Nephron progenitor cell (in vitro differentiated cells): Measurements from ENCODE around the gene APOBEC3G.
A peak's percentile ranks its signal among the peaks of the same experiment; 100 is the strongest.

Source experiments
- DNase-seq: peaks from one replicate; pipeline ENCODE4 v3.0.0; 2021
- H3K27ac Mint-ChIP-seq: 2 replicates; pipeline ENCODE4 v1.8.0; 2021; ENCODE audit warnings: mild to moderate bottlenecking, moderate library complexity, mixed read lengths
- H3K27me3 Mint-ChIP-seq: 2 replicates; pipeline ENCODE4 v1.8.0; 2021; ENCODE audit warnings: mild to moderate bottlenecking, low read depth, mixed read lengths; ENCODE audit not compliant: poor library complexity
- H3K36me3 Mint-ChIP-seq: 2 replicates; pipeline ENCODE4 v1.8.0; 2021; ENCODE audit warnings: low read depth, mixed read lengths
- H3K4me1 Mint-ChIP-seq: 2 replicates; pipeline ENCODE4 v1.8.0; 2021; ENCODE audit warnings: mixed read lengths
- H3K4me3 Mint-ChIP-seq: 2 replicates; pipeline ENCODE4 v1.8.0; 2021; ENCODE audit warnings: mild to moderate bottlenecking, moderate library complexity, mixed read lengths
- H3K9me3 Mint-ChIP-seq: 2 replicates; pipeline ENCODE4 v1.8.0; 2021; ENCODE audit warnings: mild to moderate bottlenecking, moderate library complexity, mixed read lengths
- TF ChIP-seq, protein P1 (sequence below): fragments of 200-600 bp; sonication (generic); IDR thresholded peaks from 2 replicates; pipeline ENCODE4 v1.5.0; 2021; ENCODE audit warnings: antibody characterized with exemption

Gene APOBEC3G

DNA sequence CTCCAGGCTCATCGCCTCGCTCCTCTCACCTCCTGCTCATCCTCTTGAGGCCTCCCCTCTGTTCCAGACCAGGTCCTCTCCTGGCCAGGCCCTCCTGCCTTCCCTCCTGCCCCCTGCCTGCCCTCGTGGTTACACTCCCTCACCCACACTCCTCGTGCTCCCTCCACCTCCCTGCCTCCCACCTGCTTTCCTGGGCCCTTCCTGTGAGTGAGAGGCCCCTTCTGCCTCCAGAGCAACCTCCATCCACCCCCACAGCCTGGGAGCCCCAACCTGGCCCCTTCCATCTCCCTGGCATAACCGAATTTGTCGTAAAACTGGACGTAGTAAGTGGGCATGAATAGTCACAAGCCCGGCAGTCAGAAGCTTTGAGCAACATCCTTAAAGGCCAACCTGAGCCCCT, 4.5 kb downstream of the APOBEC3G start:
- Mint-ChIP-seq H3K27ac (peak overlapping the region; percentile 43), H3K4me1 (peaks cover 65% of the 10 kb centered on the region), H3K36me3 (no peaks in the 10 kb centered on the region), H3K4me3 (no peak overlapping the region), H3K27me3 (peaks cover 4% of the 10 kb centered on the region), H3K9me3 (no peaks in the 10 kb centered on the region)
- DNase-seq, result no peak
- TF ChIP-seq, protein P1, sequence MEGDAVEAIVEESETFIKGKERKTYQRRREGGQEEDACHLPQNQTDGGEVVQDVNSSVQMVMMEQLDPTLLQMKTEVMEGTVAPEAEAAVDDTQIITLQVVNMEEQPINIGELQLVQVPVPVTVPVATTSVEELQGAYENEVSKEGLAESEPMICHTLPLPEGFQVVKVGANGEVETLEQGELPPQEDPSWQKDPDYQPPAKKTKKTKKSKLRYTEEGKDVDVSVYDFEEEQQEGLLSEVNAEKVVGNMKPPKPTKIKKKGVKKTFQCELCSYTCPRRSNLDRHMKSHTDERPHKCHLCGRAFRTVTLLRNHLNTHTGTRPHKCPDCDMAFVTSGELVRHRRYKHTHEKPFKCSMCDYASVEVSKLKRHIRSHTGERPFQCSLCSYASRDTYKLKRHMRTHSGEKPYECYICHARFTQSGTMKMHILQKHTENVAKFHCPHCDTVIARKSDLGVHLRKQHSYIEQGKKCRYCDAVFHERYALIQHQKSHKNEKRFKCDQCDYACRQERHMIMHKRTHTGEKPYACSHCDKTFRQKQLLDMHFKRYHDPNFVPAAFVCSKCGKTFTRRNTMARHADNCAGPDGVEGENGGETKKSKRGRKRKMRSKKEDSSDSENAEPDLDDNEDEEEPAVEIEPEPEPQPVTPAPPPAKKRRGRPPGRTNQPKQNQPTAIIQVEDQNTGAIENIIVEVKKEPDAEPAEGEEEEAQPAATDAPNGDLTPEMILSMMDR, result no peak

DNA sequence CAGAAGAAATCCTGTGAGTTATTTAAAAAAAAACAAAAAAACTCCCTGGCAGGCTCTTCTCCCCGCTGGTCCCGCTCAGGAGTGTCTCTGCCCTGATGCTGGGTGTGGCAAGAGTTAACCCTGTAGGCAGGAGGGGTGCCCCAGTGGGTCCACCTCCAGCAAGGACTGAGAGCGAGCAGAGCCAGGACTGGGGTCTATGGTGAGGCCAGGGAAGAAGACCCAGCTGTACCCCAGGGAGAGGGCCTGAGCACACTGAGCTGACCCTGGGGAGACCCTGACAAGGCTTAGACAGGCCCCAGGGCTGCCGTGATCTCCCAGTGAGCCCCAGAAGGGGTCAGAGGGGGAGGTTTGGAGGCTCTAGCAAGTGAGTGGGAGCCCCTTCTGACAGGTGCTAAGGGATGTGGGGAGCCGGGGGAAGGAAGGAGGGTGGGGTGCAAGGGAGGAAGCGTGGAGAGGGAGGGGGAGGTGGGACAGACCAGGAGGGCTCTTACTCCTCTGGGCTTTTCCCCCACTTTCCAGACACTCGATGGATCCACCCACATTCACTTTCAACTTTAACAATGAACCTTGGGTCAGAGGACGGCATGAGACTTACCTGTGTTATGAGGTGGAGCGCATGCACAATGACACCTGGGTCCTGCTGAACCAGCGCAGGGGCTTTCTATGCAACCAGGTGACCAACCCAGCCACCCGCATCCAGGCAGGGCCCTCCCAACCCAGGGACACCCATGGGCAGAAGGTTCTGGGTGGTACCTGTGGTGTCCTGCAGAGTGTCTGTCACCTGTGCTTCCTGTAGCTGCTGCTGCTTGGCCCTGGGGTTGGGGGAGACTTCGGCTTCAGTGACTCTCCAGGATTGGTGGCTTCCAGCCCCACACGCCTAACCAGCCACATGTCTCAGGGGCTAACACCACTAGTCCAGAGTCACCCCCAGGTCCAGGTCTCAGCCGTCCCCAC, 6.4 kb downstream of the APOBEC3G start:
- Mint-ChIP-seq H3K36me3 (no peaks in the 10 kb centered on the region), H3K4me3 (no peak overlapping the region), H3K4me1 (peaks cover 67% of the 10 kb centered on the region), H3K9me3 (no peaks in the 10 kb centered on the region), H3K27ac (no peak overlapping the region), H3K27me3 (peaks cover 7% of the 10 kb centered on the region)
- DNase-seq, result no peak
- TF ChIP-seq, protein P1, result no peak

DNA sequence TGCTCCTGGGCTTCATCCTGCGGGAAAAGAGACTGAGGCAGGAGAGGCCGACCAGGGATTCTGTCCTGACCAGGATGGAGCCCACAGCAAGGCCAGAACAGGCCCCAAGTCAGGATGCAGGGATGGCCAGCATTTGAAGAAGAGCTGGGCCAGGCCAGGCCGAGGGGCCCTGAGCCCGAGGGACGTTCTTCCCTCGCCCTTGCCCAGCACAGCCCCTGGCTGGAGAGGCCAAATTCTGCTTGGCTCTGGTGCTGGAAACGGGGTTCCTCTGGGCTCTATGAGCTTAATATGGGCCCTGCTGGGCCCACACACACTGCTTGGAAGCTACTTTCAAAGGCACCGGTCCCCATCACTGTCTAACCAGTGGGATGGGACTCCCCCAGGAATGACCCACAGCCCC, 7.6 kb downstream of the APOBEC3G start:
- no peak for DNase-seq
- Mint-ChIP-seq H3K9me3 (no peaks in the 10 kb centered on the region), H3K4me1 (peaks cover 71% of the 10 kb centered on the region), H3K36me3 (no peaks in the 10 kb centered on the region), H3K27me3 (peaks cover 13% of the 10 kb centered on the region), H3K27ac (no peak overlapping the region), H3K4me3 (no peak overlapping the region)
- TF ChIP-seq, protein P1, result no peak

DNA sequence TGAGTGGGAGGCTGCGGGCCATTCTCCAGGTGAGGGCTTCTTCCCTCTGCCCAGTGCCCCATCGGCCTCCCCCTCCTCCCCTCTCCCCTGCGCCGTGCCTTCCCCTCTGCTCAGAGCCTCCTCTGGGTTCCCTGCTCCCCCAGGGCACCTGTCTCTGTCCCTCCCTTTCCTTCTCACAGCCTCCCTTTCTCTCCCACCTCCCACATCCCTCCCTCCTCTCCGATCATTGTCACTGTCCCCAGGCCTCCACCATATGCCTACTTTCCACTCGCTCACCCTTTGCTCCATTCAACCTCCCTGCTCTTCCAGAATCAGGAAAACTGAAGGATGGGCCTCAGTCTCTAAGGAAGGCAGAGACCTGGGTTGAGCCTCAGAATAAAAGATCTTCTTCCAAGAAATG, 10.0 kb downstream of the APOBEC3G start:
- peaks cover 16% of the 10 kb centered on the region for H3K27me3 Mint-ChIP-seq
- H3K9me3 Mint-ChIP-seq, result no peaks in the 10 kb centered on the region
- no peak for DNase-seq
- H3K4me1 Mint-ChIP-seq, result peaks cover 61% of the 10 kb centered on the region
- no peak overlapping the region for H3K4me3 Mint-ChIP-seq
- TF ChIP-seq, protein P1, result no peak
- no peaks in the 10 kb centered on the region for H3K36me3 Mint-ChIP-seq
- H3K27ac Mint-ChIP-seq, result no peak overlapping the region

DNA sequence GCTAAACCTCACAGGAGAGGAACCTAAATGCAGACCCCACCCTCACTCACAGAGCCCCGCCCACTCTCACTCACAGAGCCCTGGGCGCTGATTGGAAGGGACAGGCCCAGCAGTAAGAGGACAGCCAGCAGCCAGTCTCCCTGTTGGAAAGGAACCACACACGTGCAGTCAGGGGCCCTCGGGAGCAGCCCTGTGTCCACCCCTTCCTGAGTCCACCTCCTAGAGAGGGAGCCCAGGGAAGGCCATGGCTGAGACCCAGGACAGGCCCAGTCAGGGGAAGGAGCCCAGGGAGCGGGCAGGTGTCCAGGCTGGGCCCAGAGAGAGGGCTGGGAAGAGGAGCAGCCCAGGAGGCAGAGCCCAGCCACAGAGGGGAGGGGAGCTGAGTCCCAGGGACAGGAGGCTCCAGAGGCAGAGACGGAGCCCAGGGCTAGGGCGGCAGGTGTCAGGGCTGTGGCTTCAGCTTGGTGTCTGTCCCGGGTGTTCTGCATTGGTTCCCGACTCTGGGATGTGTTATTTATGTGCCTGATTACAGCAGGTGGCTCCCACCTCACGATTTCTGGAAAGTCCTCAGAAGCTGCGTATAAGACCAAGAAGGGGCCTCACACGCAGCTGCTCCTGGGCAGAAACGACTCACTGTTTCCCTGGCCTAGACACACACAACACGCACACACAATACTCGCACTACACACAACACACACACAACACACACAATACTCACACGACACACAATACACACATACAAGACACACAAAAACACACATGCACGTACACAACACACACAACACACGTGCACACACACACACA, 11.0 kb downstream of the APOBEC3G start:
- DNase-seq, result peak; percentile 66
- H3K36me3 Mint-ChIP-seq, result no peaks in the 10 kb centered on the region
- peak overlapping the region; percentile 14 for H3K27ac Mint-ChIP-seq
- H3K4me3 Mint-ChIP-seq, result no peak overlapping the region
- peaks cover 16% of the 10 kb centered on the region for H3K27me3 Mint-ChIP-seq
- H3K9me3 Mint-ChIP-seq, result no peaks in the 10 kb centered on the region
- H3K4me1 Mint-ChIP-seq, result peaks cover 61% of the 10 kb centered on the region
- TF ChIP-seq, protein P1, result no peak
